Lower leg skin (tissue), 4 donors: Measurements from ENCODE around the gene PARP9. TPM values are rescaled to one million over a fixed set of nuclear protein-coding genes. Genes with fewer than 3 reads are reported as not detected.

Experiments
- DNase-seq, 2 donors: peaks; one replicate each; pipeline ENCODE4 v3.0.0-alpha.2; 2019; ENCODE audit warnings: low spot score in 2 of 2
- H3K4me3 ChIP-seq: fragments of 200-600 bp; sonication (generic); 2 replicates; pipeline ENCODE4 v1.5.1; 2017; ENCODE audit warnings: mild to moderate bottlenecking, low read depth; ENCODE audit not compliant: poor library complexity, severe bottlenecking
- POLR2A ChIP-seq, 2 donors: fragments of 450-650 bp; IDR thresholded peaks; one replicate each; pipeline ENCODE4 v1.6.1; 2016 to 2017; ENCODE audit warnings: antibody characterized with exemption in 2 of 2, mild to moderate bottlenecking in 1 of 2, moderate library complexity in 1 of 2
- WGBS, 2 donors: methylation state at CpG; one replicate each; pipeline ENCODE4 v1.1.5; 2018; 5-methylcytosine and 5-hydroxymethylcytosine counted together
- intact Hi-C: fragments of 100-400 bp; cut with DNase I; formaldehyde crosslinking; loops from one replicate; pipeline ENCODE4 v1.15.0; 2023; ENCODE audit warnings: low total_unique reads
- total RNA-seq, 4 donors: library from RNA; depleted of rRNA; stranded (reverse); fragments of >200 nt; gene quantifications; one replicate each; pipeline ENCODE4 v1.1.0, GENCODE V29; 2016
- TF ChIP-seq, protein P1 (sequence below), 3 donors: fragments of 450-650 bp; IDR thresholded peaks; one replicate each; pipeline ENCODE4 v1.5.1; 2016; ENCODE audit warnings: antibody characterized with exemption in 3 of 3, mild to moderate bottlenecking in 3 of 3, moderate library complexity in 2 of 3

Gene PARP9
- total RNA-seq, 4 donors from 2014 or later = 4.9 to 10.1 (median 7.3) TPM

DNA sequence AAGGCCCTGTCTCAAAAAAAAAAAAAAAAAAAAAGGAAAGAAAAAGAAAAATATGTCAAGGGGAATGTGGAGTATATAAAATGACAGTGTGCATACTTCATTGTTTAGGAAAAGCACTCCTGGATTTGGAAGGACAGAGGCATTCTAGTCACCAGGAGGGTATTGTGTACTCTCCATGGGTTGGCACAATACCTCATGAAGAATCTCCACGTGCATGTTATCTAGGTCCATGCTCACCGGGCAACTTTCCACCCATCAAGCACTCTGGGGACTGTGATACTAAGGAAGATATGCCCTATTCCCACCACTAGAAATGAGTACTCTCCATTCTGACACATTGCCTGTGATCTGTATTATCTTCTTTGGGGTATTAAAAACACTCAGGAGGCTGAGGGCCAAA is 33.9 kb downstream of the PARP9 start:
- no peak for DNase-seq
- intact Hi-C loops = no loop called here
- WGBS, 2 donors = 85 to 88% methylated on average over 2 of the region's 2 CpGs
- no peak for TF ChIP-seq POLR2A (IDR thresholded peaks at IDR 0.05)
- TF ChIP-seq, protein P1, sequence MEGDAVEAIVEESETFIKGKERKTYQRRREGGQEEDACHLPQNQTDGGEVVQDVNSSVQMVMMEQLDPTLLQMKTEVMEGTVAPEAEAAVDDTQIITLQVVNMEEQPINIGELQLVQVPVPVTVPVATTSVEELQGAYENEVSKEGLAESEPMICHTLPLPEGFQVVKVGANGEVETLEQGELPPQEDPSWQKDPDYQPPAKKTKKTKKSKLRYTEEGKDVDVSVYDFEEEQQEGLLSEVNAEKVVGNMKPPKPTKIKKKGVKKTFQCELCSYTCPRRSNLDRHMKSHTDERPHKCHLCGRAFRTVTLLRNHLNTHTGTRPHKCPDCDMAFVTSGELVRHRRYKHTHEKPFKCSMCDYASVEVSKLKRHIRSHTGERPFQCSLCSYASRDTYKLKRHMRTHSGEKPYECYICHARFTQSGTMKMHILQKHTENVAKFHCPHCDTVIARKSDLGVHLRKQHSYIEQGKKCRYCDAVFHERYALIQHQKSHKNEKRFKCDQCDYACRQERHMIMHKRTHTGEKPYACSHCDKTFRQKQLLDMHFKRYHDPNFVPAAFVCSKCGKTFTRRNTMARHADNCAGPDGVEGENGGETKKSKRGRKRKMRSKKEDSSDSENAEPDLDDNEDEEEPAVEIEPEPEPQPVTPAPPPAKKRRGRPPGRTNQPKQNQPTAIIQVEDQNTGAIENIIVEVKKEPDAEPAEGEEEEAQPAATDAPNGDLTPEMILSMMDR (IDR thresholded peaks at IDR 0.05) = no peak
- no peak overlapping the region for H3K4me3 ChIP-seq

DNA sequence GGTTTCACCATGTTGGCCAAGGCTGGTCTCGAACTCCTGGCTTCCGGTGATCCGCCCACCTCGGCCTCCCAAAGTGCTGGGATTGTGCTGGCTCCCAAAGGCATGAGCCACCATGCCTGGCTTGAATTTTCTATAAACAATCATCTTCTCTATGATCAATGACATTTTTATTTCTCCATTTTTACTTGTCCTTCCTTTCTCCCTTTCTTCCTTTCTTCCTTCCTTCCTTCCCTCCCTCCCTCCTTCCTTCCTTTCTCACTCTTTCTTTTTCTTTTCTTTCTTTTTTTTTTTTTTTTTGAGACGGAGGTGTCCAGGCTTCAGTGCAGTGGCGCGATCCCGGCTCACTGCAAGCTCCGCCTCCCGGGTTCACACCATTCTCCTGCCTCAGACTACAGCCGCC is 40.8 kb downstream of the PARP9 start:
- no peak overlapping the region for H3K4me3 ChIP-seq
- TF ChIP-seq, protein P1 (IDR thresholded peaks at IDR 0.05) = no peak
- no peak for TF ChIP-seq POLR2A (IDR thresholded peaks at IDR 0.05)
- DNase-seq = no peak
- intact Hi-C loops = no loop called here
- 95 to 97% methylated on average over 11 of the region's 11 CpGs for WGBS, 2 donors

DNA sequence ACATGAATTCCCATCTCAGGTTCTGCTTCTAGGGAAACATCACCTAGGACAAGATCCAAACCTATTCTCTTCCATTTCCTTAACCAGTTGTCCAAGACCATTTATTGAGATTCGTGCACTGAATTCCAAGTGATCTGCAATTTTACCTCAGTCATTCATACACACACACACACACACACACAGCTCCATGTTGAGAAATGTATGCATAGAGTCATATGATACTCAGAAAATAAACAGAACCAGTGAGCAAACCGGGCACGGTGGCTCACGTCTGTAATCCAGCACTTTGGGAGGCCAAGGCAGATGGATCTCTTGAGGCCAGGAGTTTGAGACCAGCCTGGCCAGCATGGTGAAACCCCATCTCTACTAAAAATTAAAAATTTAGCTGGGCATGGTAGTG is 43.2 kb downstream of the PARP9 start:
- no peak overlapping the region for H3K4me3 ChIP-seq
- no peak for DNase-seq
- WGBS, 2 donors = 89 to 93% methylated on average over 4 of the region's 4 CpGs
- TF ChIP-seq, protein P1 (IDR thresholded peaks at IDR 0.05) = no peak
- no peak for TF ChIP-seq POLR2A (IDR thresholded peaks at IDR 0.05)
- intact Hi-C loops = no loop called here

DNA sequence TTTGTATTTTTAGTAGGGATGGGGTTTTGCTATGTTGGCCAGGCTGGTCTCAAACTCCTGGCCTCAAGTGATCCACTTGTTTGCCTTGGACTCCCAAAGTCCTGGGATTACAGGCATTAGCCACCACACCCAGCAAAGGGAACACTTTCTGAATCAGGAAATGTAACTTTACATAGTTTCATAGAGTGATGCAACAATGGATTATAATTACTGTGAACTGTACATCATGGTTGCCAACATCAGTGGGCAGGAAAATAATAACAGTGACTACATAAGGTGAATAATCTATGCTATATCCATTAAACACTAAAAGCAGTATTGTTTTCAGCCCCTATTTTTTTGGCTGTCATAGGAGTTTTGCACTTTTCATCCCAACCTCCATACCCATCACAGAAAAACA is 44.4 kb downstream of the PARP9 start:
- H3K4me3 ChIP-seq = no peak overlapping the region
- DNase-seq = no peak
- no peak for TF ChIP-seq POLR2A (IDR thresholded peaks at IDR 0.05)
- TF ChIP-seq, protein P1 (IDR thresholded peaks at IDR 0.05) = no peak
- intact Hi-C loops = no loop called here

DNA sequence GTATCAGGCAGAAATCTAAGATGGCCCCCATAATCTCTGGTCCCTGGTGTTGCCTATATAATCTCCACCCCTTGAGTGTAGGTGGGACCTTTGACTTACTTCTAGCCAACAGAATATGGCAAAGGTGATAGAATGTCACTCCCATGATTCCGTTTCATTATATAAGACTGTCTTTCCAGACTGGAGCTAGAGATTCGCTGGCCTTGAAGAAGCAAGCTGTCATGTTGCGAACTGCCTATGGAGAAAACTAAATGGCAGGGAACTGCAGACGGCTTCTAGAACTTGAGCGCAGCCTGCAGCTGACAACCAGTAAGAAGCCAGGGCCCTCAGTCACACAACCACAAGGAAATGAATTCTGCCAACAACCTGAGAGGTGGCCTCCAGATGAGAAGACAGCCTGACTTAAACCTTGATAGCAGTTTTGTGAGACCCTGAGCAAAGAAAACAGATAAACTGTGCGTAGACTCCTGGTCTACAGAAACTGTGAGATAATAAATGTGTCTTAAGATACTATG is 47.2 kb downstream of the PARP9 start:
- DNase-seq = no peak
- intact Hi-C loops = no loop called here
- TF ChIP-seq, protein P1 (IDR thresholded peaks at IDR 0.05) = no peak
- TF ChIP-seq POLR2A (IDR thresholded peaks at IDR 0.05) = no peak
- H3K4me3 ChIP-seq = no peak overlapping the region
- 92 to 93% methylated on average over 6 of the region's 6 CpGs for WGBS, 2 donors

DNA sequence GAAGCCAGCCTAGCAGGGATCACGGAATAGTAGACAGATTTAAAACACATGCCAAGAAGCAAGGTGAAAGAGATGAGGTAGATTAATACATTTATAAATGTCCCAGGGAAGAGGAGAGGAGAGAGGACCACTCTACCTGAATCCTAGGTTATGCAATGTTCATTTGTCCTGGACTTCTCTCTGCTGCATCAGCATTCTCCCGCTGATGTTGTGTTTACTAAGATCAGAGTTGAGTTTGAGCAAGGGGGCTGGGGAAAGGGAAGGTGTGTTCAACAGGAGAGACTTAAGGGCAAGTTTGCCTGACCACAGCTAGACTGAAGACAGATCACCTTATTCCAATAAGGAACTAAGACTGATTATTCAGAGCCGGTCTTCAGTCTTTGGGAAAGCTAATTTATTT is 48.2 kb downstream of the PARP9 start:
- intact Hi-C loops = no loop called here
- H3K4me3 ChIP-seq = no peak overlapping the region
- TF ChIP-seq POLR2A (IDR thresholded peaks at IDR 0.05) = no peak
- TF ChIP-seq, protein P1 (IDR thresholded peaks at IDR 0.05) = no peak
- WGBS, 2 donors = 97 to 98% methylated on average over 3 of the region's 3 CpGs
- DNase-seq = no peak
